SK-N-MC (cell line): ENCODE data around the gene NAGPA.

Experiments
- EZH2 ChIP-seq: fragments of 200-600 bp; sonication (generic); IDR thresholded peaks from one replicate; pipeline ENCODE4 v1.6.1; 2017; ENCODE audit warnings: antibody characterized with exemption
- FOXP2 ChIP-seq: optimal IDR thresholded peaks from 2 replicates; pipeline ENCODE3; 2011; ENCODE audit warnings: mild to moderate bottlenecking, moderate library complexity; ENCODE audit not compliant: insufficient read depth; ENCODE audit errors: extremely low read length, control extremely low read depth
- POLR2AphosphoS5 ChIP-seq: IDR thresholded peaks from 2 replicates; pipeline ENCODE4 v1.6.1; 2012; ENCODE audit warnings: mild to moderate bottlenecking, low read depth, low read length, borderline replicate concordance

- TF ChIP-seq EZH2 (no peak), POLR2AphosphoS5 (no peak), FOXP2 (no peak)
Measured at GRCh38 chr16:5031601-5032000, 2.1 kb downstream of the NAGPA start.
